IMR-90 (cell line): ENCODE measurements around the gene PHKG2. TPM values are rescaled to one million over a fixed set of nuclear protein-coding genes. Genes with fewer than 3 reads are reported as not detected.

Experiments used
- ATAC-seq: fragments of 200-7000 bp; cut with Tn5 transposase; 2 replicates; pipeline ENCODE4 v1.9.1; 2020; ENCODE audit warnings: low read depth, mild to moderate bottlenecking, moderate library complexity
- BruUV-seq: library from RNA; stranded (reverse); fragments of 400-500 nt; replicated peaks from 2 replicates; lab custom pipeline; 2021; lab: Mats Ljungman, UMichigan
- CTCF ChIA-PET: fragments of 300-600 bp; formaldehyde crosslinking; extraction: SDS; loops from one replicate; lab custom pipeline; 2021; ENCODE audit warnings: antibody characterized with exemption; lab: Yijun Ruan, JAX
- POLR2A ChIA-PET: fragments of 300-600 bp; sonication (Branson Sonifier 250); formaldehyde crosslinking; loops from one replicate; lab custom pipeline; 2022; ENCODE audit warnings: antibody characterized with exemption; ENCODE audit not compliant: unreplicated experiment; lab: Charles Lee
- DNase-seq: peaks from one replicate; pipeline ENCODE4 v3.0.0; 2013
- H2AFZ ChIP-seq: replicated peaks from 2 replicates; pipeline ENCODE3; 2013; ENCODE audit warnings: low read length, mild to moderate bottlenecking; ENCODE audit not compliant: poor library complexity
- H2AK5ac ChIP-seq: 2 replicates; pipeline ENCODE4 v1.6.1; 2013; ENCODE audit warnings: low read depth, low read length, inconsistent platforms
- H2AK9ac ChIP-seq: replicated peaks from 2 replicates; pipeline ENCODE3; 2013; ENCODE audit warnings: mild to moderate bottlenecking, low read depth, low read length, moderate library complexity; ENCODE audit not compliant: poor library complexity
- H2BK120ac ChIP-seq: 2 replicates; pipeline ENCODE4 v1.6.1; 2013; ENCODE audit warnings: low read depth, low read length, inconsistent platforms
- H2BK15ac ChIP-seq: 3 replicates; pipeline ENCODE4 v1.6.1; 2013; ENCODE audit warnings: low read depth, low read length, inconsistent platforms
- H2BK20ac ChIP-seq: 2 replicates; pipeline ENCODE4 v1.6.1; 2013; ENCODE audit warnings: low read depth, mild to moderate bottlenecking, inconsistent platforms, low read length, moderate library complexity
- H2BK5ac ChIP-seq: 2 replicates; pipeline ENCODE4 v1.6.1; 2013; ENCODE audit warnings: mild to moderate bottlenecking, low read depth, low read length, inconsistent platforms; ENCODE audit not compliant: poor library complexity, severe bottlenecking
- H3K14ac ChIP-seq: replicated peaks from 2 replicates; pipeline ENCODE4 v1.6.1; 2013; ENCODE audit warnings: low read depth, low read length, inconsistent platforms
- H3K18ac ChIP-seq: 2 replicates; pipeline ENCODE4 v1.6.1; 2013; ENCODE audit warnings: low read depth, low read length, control low read depth
- H3K23ac ChIP-seq: 2 replicates; pipeline ENCODE4 v1.6.1; 2013; ENCODE audit warnings: low read depth, low read length, inconsistent platforms
- H3K27ac ChIP-seq: 2 replicates; pipeline ENCODE4 v1.5.1; 2013; ENCODE audit warnings: mild to moderate bottlenecking, control low read depth, low read length; ENCODE audit not compliant: insufficient read depth
- H3K27me3 ChIP-seq: 2 replicates; pipeline ENCODE4 v1.6.1; 2013; ENCODE audit warnings: low read length; ENCODE audit not compliant: control insufficient read depth, insufficient read depth
- H3K36me3 ChIP-seq: 2 replicates; pipeline ENCODE4 v1.6.1; 2013; ENCODE audit warnings: low read length, mixed read lengths; ENCODE audit not compliant: control insufficient read depth, insufficient read depth
- H3K4ac ChIP-seq: 2 replicates; pipeline ENCODE4 v1.6.1; 2013; ENCODE audit warnings: low read depth, low read length, inconsistent platforms
- H3K4me1 ChIP-seq: 2 replicates; pipeline ENCODE4 v1.6.1; 2013; ENCODE audit warnings: low read length, mixed read lengths; ENCODE audit not compliant: control insufficient read depth, insufficient read depth
- H3K4me2 ChIP-seq: 2 replicates; pipeline ENCODE4 v1.6.1; 2013; ENCODE audit warnings: low read depth, mild to moderate bottlenecking, control low read depth, low read length, moderate library complexity
- H3K4me3 ChIP-seq: 2 replicates; pipeline ENCODE4 v1.5.1; 2013; ENCODE audit warnings: low read depth, mild to moderate bottlenecking, control low read depth, low read length, moderate library complexity; ENCODE audit not compliant: insufficient read depth
- H3K56ac ChIP-seq: 2 replicates; pipeline ENCODE4 v1.6.1; 2013; ENCODE audit warnings: low read length, inconsistent platforms; ENCODE audit not compliant: insufficient read depth; ENCODE audit errors: extremely low read depth
- H3K79me1 ChIP-seq, 2 experiments: 2 replicates each; pipeline ENCODE4 v1.6.1; 2013; ENCODE audit warnings: low read length in 2 of 2, inconsistent platforms in 1 of 2, low read depth in 1 of 2
- H3K9ac ChIP-seq: 2 replicates; pipeline ENCODE4 v1.6.1; 2013; ENCODE audit warnings: low read depth, low read length, control low read depth
- H3K9me1 ChIP-seq: 2 replicates; pipeline ENCODE4 v1.6.1; 2013; ENCODE audit warnings: low read length, inconsistent platforms; ENCODE audit not compliant: insufficient read depth
- H3K9me3 ChIP-seq: 2 replicates; pipeline ENCODE4 v1.6.1; 2013; ENCODE audit warnings: low read length; ENCODE audit not compliant: control insufficient read depth, insufficient read depth
- H4K20me1 ChIP-seq: 2 replicates; pipeline ENCODE4 v1.6.1; 2013; ENCODE audit warnings: low read length, inconsistent platforms; ENCODE audit not compliant: insufficient read depth
- H4K5ac ChIP-seq: 2 replicates; pipeline ENCODE4 v1.6.1; 2013; ENCODE audit warnings: mild to moderate bottlenecking, low read depth, low read length, control low read depth
- H4K8ac ChIP-seq, 2 experiments: 2 replicates each; pipeline ENCODE4 v1.6.1; 2013; ENCODE audit warnings: low read depth in 2 of 2, low read length in 2 of 2, control low read depth in 1 of 2, inconsistent platforms in 1 of 2
- H4K91ac ChIP-seq: 2 replicates; pipeline ENCODE4 v1.6.1; 2013; ENCODE audit warnings: low read depth, low read length, inconsistent platforms; ENCODE audit not compliant: insufficient read depth
- BHLHE40 ChIP-seq: fragments of 150-350 bp; IDR thresholded peaks from 2 replicates; pipeline ENCODE4 v1.6.1; 2016; ENCODE audit warnings: mild to moderate bottlenecking, low read depth, low read length
- MAFK ChIP-seq: IDR thresholded peaks from 2 replicates; pipeline ENCODE4 v1.6.1; 2012; ENCODE audit warnings: low read depth, low read length, improper control_type of control experiment
- MAZ ChIP-seq: IDR thresholded peaks from 2 replicates; pipeline ENCODE4 v1.6.1; 2012; ENCODE audit warnings: low read depth, mild to moderate bottlenecking, low read length, improper control_type of control experiment, moderate library complexity, borderline replicate concordance
- MXI1 ChIP-seq: IDR thresholded peaks from 2 replicates; pipeline ENCODE4 v1.6.1; 2012; ENCODE audit warnings: low read depth, mild to moderate bottlenecking, low read length, moderate library complexity, borderline replicate concordance
- RCOR1 ChIP-seq: IDR thresholded peaks from 2 replicates; pipeline ENCODE4 v1.6.1; 2012; ENCODE audit warnings: mild to moderate bottlenecking, low read length, improper control_type of control experiment; ENCODE audit not compliant: insufficient replicate concordance
- SMC3 ChIP-seq: fragments of 150-350 bp; IDR thresholded peaks from 2 replicates; pipeline ENCODE4 v1.6.1; 2016; ENCODE audit warnings: low read depth, mild to moderate bottlenecking, antibody characterized with exemption, low read length, moderate library complexity
- WGBS, 2 experiments: methylation state at CpG; one replicate each; pipeline versions ENCODE4 v1.1.5 to v1.1.7; 2013; ENCODE audit warnings: missing lambda C conversion rate in 2 of 2; ENCODE audit not compliant: insufficient read length in 1 of 2; ENCODE audit errors: extremely low coverage in 2 of 2; 5-methylcytosine and 5-hydroxymethylcytosine counted together
- dilution Hi-C: fragments of 300-500 bp; cut with HindIII; formaldehyde crosslinking; loops from one replicate; pipeline ENCODE4 v1.14.3; 2018; ENCODE audit warnings: low sequenced_read_pairs; ENCODE audit not compliant: unreplicated experiment
- in situ Hi-C: fragments of 300-500 bp; cut with MboI; formaldehyde crosslinking; loops from 3 replicates; pipeline ENCODE4 v1.14.3; 2019; ENCODE audit warnings: low sequenced_read_pairs, inconsistent platforms, mixed read lengths
- intact Hi-C: fragments of 100-400 bp; cut with micrococcal nuclease; formaldehyde crosslinking; loops from 2 replicates; pipeline ENCODE4 v1.10.0; 2022
- polyA plus RNA-seq, 3 experiments: library from polyadenylated mRNA; depleted of rRNA; stranded (reverse); fragments of >200 nt; gene quantifications; 2 replicates each; pipeline ENCODE4 v1.2.3, GENCODE V29; 2012; ENCODE audit warnings: low replicate concordance in 1 of 3
- total RNA-seq: library from RNA; depleted of rRNA; stranded (reverse); fragments of >200 nt; gene quantifications from 2 replicates; pipeline ENCODE4 v1.2.3, GENCODE V29; 2012

Gene PHKG2
- total and polyA plus RNA-seq, 2 of the 4 experiments (the other 2 are of a cell fraction): 26.0 to 38.9 TPM

DNA sequence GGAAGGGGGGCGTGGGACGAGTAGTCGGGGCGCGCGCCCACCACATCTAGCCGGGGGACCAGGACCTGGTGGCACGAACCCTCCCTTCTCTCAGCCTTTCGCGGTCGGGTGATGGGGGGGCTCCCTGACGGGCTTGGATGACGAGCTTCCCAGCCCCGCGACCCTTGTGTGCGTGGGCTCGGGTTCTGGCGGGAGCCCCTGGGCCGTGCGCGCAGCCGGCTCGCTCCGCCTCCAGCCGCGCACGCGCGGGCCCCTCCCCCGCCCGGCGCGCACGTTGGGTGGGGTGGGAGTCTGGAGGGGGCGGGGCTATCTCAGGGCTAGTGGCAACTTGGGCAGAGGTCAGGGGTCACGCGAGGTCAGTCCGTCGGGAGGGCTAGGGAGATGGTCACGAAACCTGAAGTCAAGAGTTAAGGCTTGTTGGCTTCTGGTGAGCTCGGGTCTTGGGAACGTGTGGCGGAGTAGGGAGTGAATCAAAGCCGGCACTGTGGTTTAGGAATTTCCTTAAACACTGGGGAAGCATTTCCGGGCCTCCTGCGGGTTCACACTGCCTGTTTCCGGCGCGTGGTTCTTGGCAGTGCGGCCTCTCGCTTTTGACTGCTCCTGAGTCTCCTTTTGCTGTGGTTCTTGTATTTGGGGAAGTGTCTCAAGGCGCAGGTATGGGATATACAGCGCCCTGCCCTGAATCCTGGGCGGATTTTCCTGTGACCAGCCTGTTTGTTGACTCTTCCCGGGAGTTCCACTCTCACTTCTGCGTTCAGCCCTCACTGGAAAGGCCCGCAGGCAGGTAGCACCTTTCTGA, 49.2 kb upstream of the PHKG2 start, which contains the start of gene SRCAP:
SRCAP (plus strand) TSS at position 356 of the 799 bp plus-strand sequence. CDS start 1,654 bp downstream, outside the sequence.
- Histone ChIP-seq H4K20me1 (peaks cover 18% of the 10 kb centered on the region), H3K23ac (peak within 1 kb of the TSS; percentile 98), H2BK5ac (peak within 1 kb of the TSS; percentile 100), H3K14ac (peak within 1 kb of the TSS; percentile 99), H3K18ac (peak within 1 kb of the TSS; percentile 97), H4K91ac (peak within 1 kb of the TSS; percentile 100), H2AK9ac (peak within 1 kb of the TSS; percentile 100), H3K4me2 (peak within 1 kb of the TSS; percentile 94), H3K4me3 (peak within 1 kb of the TSS; percentile 85), H2AFZ (peak within 1 kb of the TSS; percentile 100), H3K9ac (peak within 1 kb of the TSS; percentile 99), H3K4ac (peak within 1 kb of the TSS; percentile 99), H2BK120ac (peak within 1 kb of the TSS; percentile 97), H3K56ac (peak within 1 kb of the TSS; percentile 99), H2BK20ac (no peak within 1 kb of the TSS), H3K27ac (peak within 1 kb of the TSS; percentile 99), H2BK15ac (peak within 1 kb of the TSS; percentile 93; the same call in 1 of the 3 replicates), H3K79me1 (peaks cover 8 to 37% of the 10 kb centered on the region in 2 experiments; a peak in 3 of 4 replicates), H3K9me1 (peaks cover 4% of the 10 kb centered on the region), H3K4me1 (peaks cover 8% of the 10 kb centered on the region), H2AK5ac (peak within 1 kb of the TSS; percentile 99), H4K5ac (peak within 1 kb of the TSS; percentile 99), H3K36me3 (peaks cover 21% of the 10 kb centered on the region), H3K9me3 (no peaks in the 10 kb centered on the region), H4K8ac (peak within 1 kb of the TSS; percentile 88 to 100), H3K27me3 (no peaks in the 10 kb centered on the region)
- 5% methylated on average over 6 of the region's 57 CpGs; no CpG with 5 or more reads in 1 of the 2 experiments for whole genome bisulfite sequencing, 2 experiments
- ChIA-PET POLR2A (no interaction called here), CTCF (no interaction called here)
- in situ Hi-C loops: no loop called here
- intact Hi-C loops: loop anchor here (5.0 kb wide), 1 partner anchor 223 kb away; the partner anchor contains the start of gene FBXL19
- dilution Hi-C loops: no loop called here
- BruUV-seq: TSS peak; percentile 46
- DNase-seq (peak; percentile 64), ATAC-seq (peak; percentile 69)
- TF ChIP-seq SMC3: no peak
- peak; percentile 11; the same call in 1 of the 2 replicates for TF ChIP-seq BHLHE40
- TF ChIP-seq MAFK: no peak
- peak; percentile 80; the same call in 1 of the 2 replicates for TF ChIP-seq MAZ
- TF ChIP-seq MXI1: peak; percentile 53; the same call in 1 of the 2 replicates
- TF ChIP-seq RCOR1: peak; percentile 12
